ENCODE measurements around the gene TMEM176A.

The TMEM176A gene

DNA sequence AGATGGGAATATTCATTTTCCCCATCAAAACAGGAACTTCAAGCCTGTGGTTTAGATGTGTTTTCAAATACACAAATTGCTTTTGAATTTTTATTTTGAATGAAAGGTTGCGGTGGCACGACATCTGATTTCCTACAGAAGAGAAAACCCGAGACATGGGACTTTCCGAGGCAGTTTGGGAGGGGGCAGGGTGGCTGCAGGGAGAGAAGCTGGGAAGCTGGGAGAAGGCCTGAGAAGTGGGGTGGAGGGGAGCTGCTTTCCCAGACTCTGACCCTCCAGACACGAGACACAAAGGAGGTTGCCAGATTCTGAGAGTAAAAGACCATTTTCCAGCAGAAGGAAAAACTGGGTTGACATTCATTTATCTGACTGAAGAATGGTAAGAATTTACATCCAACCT is 19.6 kb downstream of the TMEM176A start:
- no peak for DNase-seq

- DNase-seq = no peak
Observed at GRCh38 chr7:150820578-150821198, 20.1 kb downstream of the TMEM176A start.

DNA sequence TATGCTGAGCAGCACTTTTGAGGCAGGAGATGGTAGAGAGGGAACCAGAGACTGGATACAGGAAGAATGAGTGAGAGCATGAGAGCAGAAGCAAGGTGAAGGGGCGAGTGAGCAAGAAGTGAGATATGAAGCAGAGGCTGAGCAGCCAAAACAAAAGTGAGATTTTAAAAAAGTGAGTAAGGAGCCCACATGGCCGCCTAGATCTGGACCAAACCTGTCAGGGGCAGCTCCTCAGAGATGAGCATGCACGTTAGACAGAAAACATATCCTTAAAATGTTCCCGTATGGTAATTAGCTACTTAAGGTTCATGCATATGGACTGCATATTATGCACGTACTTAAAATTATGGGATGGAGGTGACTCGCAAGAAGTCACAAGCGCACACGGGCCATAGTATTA is 22.5 kb downstream of the TMEM176A start:
- no peak for DNase-seq

- DNase-seq = no peak
Observed at GRCh38 chr7:150823484-150824126, 23.0 kb downstream of the TMEM176A start.

DNA sequence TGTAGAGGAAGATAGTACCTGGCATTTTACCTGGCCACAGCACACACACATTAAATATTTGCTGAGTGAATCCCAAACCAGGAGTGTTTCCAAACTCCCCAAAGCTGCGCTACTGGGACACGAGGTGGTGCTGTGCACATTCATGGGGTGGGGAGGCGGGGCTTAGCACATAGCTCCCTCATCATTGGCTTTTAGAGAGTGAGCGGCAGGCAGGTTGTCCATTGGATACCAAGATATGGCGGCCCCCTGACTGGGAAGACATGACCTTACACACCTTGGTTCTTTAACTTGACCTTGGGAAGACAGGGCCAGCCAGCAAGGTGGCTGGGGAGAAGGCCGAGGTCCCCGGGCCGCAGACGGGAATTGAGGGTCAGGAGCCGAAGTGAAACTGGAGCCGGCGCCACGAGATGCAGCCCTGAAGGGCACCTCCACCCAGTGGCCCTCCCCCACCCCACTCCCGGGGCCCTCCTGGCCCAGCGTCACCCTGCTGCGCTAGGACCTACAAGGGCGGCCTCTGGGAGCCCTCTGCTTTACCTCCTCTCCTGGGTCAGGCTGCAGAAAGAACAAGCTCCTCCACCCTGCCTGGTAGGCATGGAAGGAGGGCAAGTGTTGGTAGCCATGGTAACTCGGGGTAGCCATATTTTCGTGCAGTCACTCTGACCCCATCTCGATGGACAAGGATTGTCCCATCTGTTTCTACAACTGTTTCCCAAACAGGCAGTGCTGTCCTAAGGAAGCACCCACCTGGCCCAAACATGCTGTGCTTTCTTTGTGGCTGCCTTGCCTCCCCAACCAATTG is 24.0 kb downstream of the TMEM176A start:
- DNase-seq = no peak

DNA sequence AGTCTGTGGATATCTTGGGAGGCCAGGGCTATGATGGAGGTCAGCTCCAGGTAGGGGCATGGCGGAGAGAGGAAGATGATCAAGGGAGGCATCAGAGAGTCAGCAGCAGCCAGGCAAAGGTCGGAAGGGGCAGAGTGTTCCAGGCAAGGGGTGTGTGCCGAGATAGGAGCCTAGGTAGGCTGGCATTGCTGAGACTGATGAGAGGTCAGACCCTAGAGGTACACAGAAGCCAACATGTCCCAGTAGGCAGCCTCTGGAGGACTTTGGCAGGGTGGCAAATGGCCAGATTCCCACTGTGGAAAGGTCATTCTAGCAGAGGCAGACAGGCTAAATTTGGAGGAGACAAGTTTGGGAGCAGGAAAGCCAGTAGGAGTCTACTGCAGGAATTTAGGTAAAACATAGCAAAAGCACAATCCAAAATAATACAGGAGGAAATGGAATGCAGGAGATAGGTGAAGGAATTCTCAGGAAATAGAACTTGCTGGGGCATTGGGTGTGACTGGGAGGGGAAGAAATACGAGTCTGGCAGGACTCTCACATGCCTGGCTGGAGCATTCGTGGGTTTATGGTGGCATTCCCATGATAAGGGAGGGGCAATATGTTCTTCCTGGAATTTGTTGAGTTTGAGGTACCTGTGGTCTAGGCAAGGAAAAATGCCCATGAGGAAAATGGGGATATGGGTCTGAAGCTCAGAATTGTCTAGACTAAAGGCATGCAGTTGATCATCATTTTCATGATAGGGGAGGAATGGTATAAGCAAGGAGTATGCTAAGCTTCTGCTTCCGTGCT is 25.7 kb downstream of the TMEM176A start:
- no peak for DNase-seq

GRCh38 chr7:150828384-150828783 is 27.8 kb downstream of the TMEM176A start:
- no peak for DNase-seq

DNA sequence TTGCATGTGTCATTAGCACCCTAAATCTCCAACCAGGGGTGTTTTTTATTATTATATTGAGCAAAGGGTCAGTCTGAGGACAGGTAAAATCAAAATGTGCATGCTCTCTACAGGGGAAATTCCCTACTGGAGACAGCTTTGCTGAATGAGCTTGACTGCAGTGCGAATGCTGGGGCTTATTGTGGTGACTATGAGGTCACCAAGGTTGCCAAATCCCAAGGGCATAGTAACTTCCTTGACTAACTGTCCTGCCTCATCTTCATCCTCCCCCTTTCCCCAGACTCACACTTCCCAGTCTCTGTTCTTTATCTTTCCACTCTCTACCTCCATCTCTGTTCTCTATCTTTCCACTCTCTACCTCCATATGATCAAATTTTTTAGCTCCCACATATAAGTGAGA is 28.9 kb downstream of the TMEM176A start:
- DNase-seq = no peak

GRCh38 chr7:150830937-150831336 is 30.4 kb downstream of the TMEM176A start:
- DNase-seq = peak; percentile 25

DNA sequence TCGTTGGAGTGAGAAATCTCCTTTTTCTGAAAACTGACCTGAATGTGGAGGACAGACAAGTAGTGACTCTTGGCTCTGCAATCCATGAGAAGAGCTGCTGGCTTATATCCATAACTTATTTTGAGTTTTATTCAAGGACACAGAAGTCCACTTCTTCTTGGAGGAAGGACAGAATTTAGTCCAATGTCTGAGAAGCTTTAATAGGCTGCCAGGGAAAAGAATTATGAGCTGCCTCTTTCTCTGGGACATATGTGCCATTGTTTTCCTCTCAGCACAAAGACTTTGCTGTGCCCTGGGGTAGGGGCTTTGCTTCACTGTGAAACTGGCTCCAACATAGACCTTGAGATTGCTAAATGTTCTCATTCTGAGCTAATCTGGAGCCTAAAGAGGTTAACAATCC is 31.3 kb downstream of the TMEM176A start:
- DNase-seq = no peak

DNA sequence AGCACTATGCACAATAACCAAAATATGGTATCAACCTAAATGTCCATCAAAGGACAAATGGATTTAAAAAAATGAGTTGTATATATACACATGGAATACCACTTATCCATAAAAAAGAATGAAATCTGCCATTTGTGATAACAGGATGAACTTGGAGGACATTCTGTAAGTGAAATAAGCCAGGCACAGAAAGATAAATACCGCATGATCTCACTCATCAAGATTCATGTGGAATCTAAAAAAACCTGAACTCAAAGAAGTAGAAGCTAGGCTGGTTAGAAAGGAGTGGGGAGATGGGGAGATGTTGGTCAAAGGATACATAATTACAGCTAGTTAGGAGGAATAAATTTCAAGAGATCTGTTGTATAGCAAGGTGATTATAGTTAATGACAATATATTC is 34.5 kb downstream of the TMEM176A start:
- no peak for DNase-seq

GRCh38 chr7:150835702-150836280 is 35.2 kb downstream of the TMEM176A start:
- DNase-seq = no peak

DNA sequence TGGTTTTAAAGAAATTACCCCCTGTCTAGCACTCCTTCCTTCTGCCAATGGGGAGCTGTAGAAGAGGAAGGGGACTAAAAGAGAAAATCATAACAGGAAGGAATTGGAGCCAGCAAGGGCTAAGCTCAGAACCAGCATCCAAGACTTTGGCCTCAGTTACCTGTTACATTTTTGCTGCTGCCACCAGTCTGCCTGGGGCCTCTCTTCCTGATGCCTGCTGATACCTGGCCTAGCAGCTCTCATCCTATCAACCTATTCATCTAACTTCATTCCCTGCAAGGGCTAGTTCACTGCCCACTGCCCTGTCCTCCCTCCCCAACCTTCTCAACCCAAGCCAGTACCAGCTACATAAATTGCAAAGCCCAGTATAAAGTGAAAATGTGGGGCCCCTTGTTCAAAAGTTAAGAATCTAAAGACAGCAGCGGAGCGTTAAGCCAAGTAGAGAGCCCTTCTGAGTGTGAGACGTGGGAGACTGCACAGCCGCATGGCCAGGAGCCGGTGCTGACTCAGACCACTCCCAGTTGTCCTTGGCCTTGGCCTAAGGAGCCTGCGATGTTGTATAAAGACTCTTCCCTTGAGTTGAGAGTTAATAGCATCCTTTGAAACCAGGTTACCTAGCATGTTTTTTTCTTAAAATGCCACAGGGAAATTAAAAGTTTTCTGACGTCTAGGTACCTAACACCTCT is 38.5 kb downstream of the TMEM176A start:
- no peak for DNase-seq

GRCh38 chr7:150842018-150842417 is 41.4 kb downstream of the TMEM176A start:
- DNase-seq = no peak

- no peak for DNase-seq
Observed at GRCh38 chr7:150842716-150843115, 42.1 kb downstream of the TMEM176A start.

DNA sequence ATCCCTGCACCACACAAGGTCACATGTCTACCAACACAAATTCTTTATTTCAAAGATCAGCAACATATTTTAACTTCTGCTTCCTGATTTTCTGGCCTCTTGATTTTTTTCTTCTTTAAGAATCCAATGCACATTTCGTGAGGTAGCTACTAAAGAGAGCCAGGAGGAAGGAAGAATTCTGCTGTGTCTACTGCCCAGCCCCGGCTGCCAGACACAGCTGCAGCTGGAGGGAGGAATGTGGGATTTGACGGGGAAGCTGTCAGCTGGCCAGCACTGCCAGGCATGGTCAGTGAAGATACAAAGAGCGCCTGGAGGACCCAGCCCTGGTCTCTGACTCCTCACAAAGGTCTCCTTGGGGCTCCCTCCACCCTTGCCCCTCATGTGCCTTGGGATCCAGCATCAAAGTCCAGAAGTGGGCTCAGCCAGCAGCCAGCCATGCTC is 44.9 kb downstream of the TMEM176A start:
- DNase-seq = peak; percentile 47

DNA sequence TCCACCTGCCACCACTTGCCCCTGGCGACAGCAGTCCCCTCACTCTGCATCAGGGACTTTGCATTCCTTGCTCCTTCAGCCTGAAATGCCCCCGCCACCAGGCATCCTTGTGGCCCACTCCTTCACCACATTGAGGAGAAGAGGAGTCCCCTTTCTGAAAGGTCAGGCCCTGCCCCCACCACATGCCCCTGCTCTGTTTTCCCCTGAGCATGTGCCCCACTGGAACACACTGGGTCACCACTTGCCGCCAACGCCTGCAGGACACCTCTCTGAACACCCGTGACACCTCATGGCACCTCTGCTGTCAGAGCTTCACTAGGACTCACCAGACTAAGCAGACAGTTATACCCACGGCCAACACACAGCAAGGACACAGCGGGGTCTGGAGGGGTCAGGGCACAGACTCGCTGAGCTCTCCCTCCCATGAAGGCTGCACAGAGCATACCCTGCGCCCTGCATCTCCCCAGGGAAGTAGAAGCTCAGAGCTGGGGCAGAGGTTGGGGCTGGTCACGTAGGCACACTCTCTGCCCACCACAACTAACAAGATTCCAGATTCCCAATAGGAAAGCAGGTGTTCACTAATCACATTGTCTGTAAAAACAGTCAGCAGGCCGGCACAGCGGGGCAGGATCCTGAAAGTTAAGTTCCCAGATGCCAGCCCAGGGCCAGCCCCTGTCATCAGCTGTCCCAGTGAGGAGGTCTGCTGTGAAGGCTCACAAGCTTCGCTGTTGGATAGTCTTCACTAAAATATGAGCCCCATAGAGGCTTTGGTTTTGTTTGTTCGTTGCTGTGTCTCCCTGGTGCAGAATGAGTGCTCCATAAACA is 45.9 kb downstream of the TMEM176A start:
- DNase-seq = no peak

- DNase-seq = no peak
Observed at GRCh38 chr7:150847536-150847935, 47.0 kb downstream of the TMEM176A start.

GRCh38 chr7:150848111-150848510 is 47.5 kb downstream of the TMEM176A start:
- no peak for DNase-seq

- no peak for DNase-seq
Observed at GRCh38 chr7:150848561-150849115, 48.1 kb downstream of the TMEM176A start.

- DNase-seq = no peak
Observed at GRCh38 chr7:150849204-150849775, 48.7 kb downstream of the TMEM176A start.

All from eye (tissue), 1 donor.